NT2/D1 (cell line): ENCODE results near the gene EEF1G.

ENCODE experiments used
- DNase-seq: peaks from one replicate; pipeline ENCODE4 v3.0.0-alpha.2; 2011; ENCODE audit warnings: low read depth, low spot score
- H3K27me3 ChIP-seq: 2 replicates; pipeline ENCODE4 v1.6.0; 2011; ENCODE audit warnings: mild to moderate bottlenecking; ENCODE audit not compliant: insufficient read length, insufficient read depth
- H3K36me3 ChIP-seq: 2 replicates; pipeline ENCODE4 v1.6.1; 2011; ENCODE audit warnings: mild to moderate bottlenecking, low read length, mixed read lengths; ENCODE audit not compliant: insufficient read depth, insufficient read length
- H3K4me1 ChIP-seq: 2 replicates; pipeline ENCODE4 v1.5.1; 2011; ENCODE audit not compliant: insufficient read depth, insufficient read length
- H3K4me3 ChIP-seq: 2 replicates; pipeline ENCODE4 v1.5.1; 2011; ENCODE audit warnings: low read depth; ENCODE audit not compliant: insufficient read length
- H3K9ac ChIP-seq: 2 replicates; pipeline ENCODE4 v1.6.0; 2011; ENCODE audit warnings: low read depth; ENCODE audit not compliant: insufficient read length
- H3K9me3 ChIP-seq: 2 replicates; pipeline ENCODE4 v1.5.1; 2011; ENCODE audit warnings: mild to moderate bottlenecking, low read length; ENCODE audit not compliant: insufficient read depth
- SUZ12 ChIP-seq: IDR thresholded peaks from 2 replicates; pipeline ENCODE4 v1.6.1; 2011; ENCODE audit not compliant: insufficient read length, insufficient read depth; ENCODE audit errors: extremely low read depth
- YY1 ChIP-seq: IDR thresholded peaks from 2 replicates; pipeline ENCODE4 v1.6.1; 2011; ENCODE audit not compliant: insufficient read length, insufficient read depth
- ZNF274 ChIP-seq: IDR thresholded peaks from 2 replicates; pipeline ENCODE4 v1.6.1; 2011; ENCODE audit warnings: mild to moderate bottlenecking, low read depth, low read length

Gene EEF1G

GRCh38 chr11:62608776-62609175 lies 35.1 kb upstream of the EEF1G start:
- no peak for DNase-seq
- no peak overlapping the region for H3K9ac ChIP-seq
- H3K36me3 ChIP-seq, result peaks cover 24% of the 10 kb centered on the region
- no peaks in the 10 kb centered on the region for H3K9me3 ChIP-seq
- no peak overlapping the region for H3K4me3 ChIP-seq
- H3K27me3 ChIP-seq, result no peaks in the 10 kb centered on the region
- H3K4me1 ChIP-seq, result peaks cover 31% of the 10 kb centered on the region
- TF ChIP-seq ZNF274 (no peak), SUZ12 (no peak), YY1 (no peak)

- H3K4me1 ChIP-seq, result peaks cover 30% of the 10 kb centered on the region
- no peak overlapping the region for H3K9ac ChIP-seq
- no peaks in the 10 kb centered on the region for H3K9me3 ChIP-seq
- H3K4me3 ChIP-seq, result no peak overlapping the region
- TF ChIP-seq SUZ12, result no peak
- H3K36me3 ChIP-seq, result peaks cover 25% of the 10 kb centered on the region
- peaks cover 2% of the 10 kb centered on the region for H3K27me3 ChIP-seq
- DNase-seq, result no peak
Observed at GRCh38 chr11:62607714-62608113, 34.0 kb upstream of the EEF1G start.

GRCh38 chr11:62605902-62606301 lies 32.2 kb upstream of the EEF1G start:
- no peak for DNase-seq
- H3K4me3 ChIP-seq, result no peak overlapping the region
- H3K36me3 ChIP-seq, result peaks cover 25% of the 10 kb centered on the region

GRCh38 chr11:62605467-62605866 lies 31.8 kb upstream of the EEF1G start:
- Histone ChIP-seq H3K27me3 (peaks cover 2% of the 10 kb centered on the region), H3K9ac (no peak overlapping the region), H3K4me1 (peaks cover 21% of the 10 kb centered on the region), H3K9me3 (no peaks in the 10 kb centered on the region), H3K4me3 (no peak overlapping the region), H3K36me3 (peaks cover 25% of the 10 kb centered on the region)
- no peak for DNase-seq
- no peak for TF ChIP-seq YY1
- no peak for TF ChIP-seq SUZ12
- no peak for TF ChIP-seq ZNF274

More at GRCh38 chr11:62605902-62606301, 32.2 kb upstream of the EEF1G start:
- no peak overlapping the region for H3K9ac ChIP-seq
- H3K27me3 ChIP-seq, result peaks cover 2% of the 10 kb centered on the region
- no peak for TF ChIP-seq SUZ12
- TF ChIP-seq YY1, result no peak
- no peak for TF ChIP-seq ZNF274
- H3K9me3 ChIP-seq, result no peaks in the 10 kb centered on the region
- H3K4me1 ChIP-seq, result peaks cover 25% of the 10 kb centered on the region

GRCh38 chr11:62604460-62605120 lies 30.9 kb upstream of the EEF1G start:
- no peak for TF ChIP-seq SUZ12
- no peak for TF ChIP-seq YY1
- TF ChIP-seq ZNF274, result no peak

GRCh38 chr11:62603776-62604299 lies 30.1 kb upstream of the EEF1G start:
- DNase-seq, result no peak
- H3K9me3 ChIP-seq, result no peaks in the 10 kb centered on the region
- no peak overlapping the region for H3K4me3 ChIP-seq
- H3K9ac ChIP-seq, result no peak overlapping the region
- peaks cover 40% of the 10 kb centered on the region for H3K36me3 ChIP-seq
- H3K27me3 ChIP-seq, result peaks cover 2% of the 10 kb centered on the region
- TF ChIP-seq SUZ12 (no peak), ZNF274 (no peak), YY1 (no peak)
- H3K4me1 ChIP-seq, result peaks cover 20% of the 10 kb centered on the region

More at GRCh38 chr11:62604460-62605120, 30.9 kb upstream of the EEF1G start:
- DNase-seq, result no peak
- Histone ChIP-seq H3K27me3 (peaks cover 2% of the 10 kb centered on the region), H3K9me3 (no peaks in the 10 kb centered on the region), H3K9ac (peak overlapping the region; percentile 43), H3K36me3 (peaks cover 34% of the 10 kb centered on the region), H3K4me3 (no peak overlapping the region), H3K4me1 (peaks cover 20% of the 10 kb centered on the region)

GRCh38 chr11:62603072-62603408 lies 29.3 kb upstream of the EEF1G start:
- Histone ChIP-seq H3K27me3 (peaks cover 2% of the 10 kb centered on the region), H3K4me3 (no peak overlapping the region), H3K9me3 (no peaks in the 10 kb centered on the region), H3K9ac (peak overlapping the region; percentile 85), H3K4me1 (peaks cover 20% of the 10 kb centered on the region), H3K36me3 (peaks cover 40% of the 10 kb centered on the region)
- no peak for TF ChIP-seq ZNF274
- no peak for TF ChIP-seq SUZ12
- DNase-seq, result no peak
